K562 (cell line): ENCODE data around the gene LACTB. TPM values are rescaled to one million over a fixed set of nuclear protein-coding genes. Genes with fewer than 3 reads are reported as not detected.

Experiments used
- ATAC-seq: fragments of 200-7000 bp; cut with Tn5 transposase; 3 replicates; pipeline ENCODE4 v1.9.1; 2020; ENCODE audit warnings: moderate library complexity
- BruUV-seq: library from RNA; stranded (reverse); fragments of 400-500 nt; replicated peaks from 2 replicates; lab custom pipeline; 2021; lab: Mats Ljungman, UMichigan
- CTCF ChIA-PET: fragments of 300-600 bp; formaldehyde crosslinking; extraction: SDS; loops from one replicate; lab custom pipeline; 2021; ENCODE audit warnings: low intra/inter-chr PET ratio; lab: Yijun Ruan, JAX
- POLR2A ChIA-PET: fragments of 300-600, 350-650 bp; sonication (Branson Sonifier 250); formaldehyde crosslinking; extraction: SDS; loops from one replicate; lab custom pipeline; 2021; ENCODE audit warnings: antibody characterized with exemption, inconsistent platforms; lab: Yijun Ruan, JAX
- DNase-seq, 4 experiments: peaks; one replicate each; pipeline versions ENCODE4 v3.0.0 to v3.0.0-alpha.2; 2011 to 2018; ENCODE audit warnings: low spot score in 3 of 4, mixed read lengths in 3 of 4; ENCODE audit errors: extremely low read depth in 1 of 4
- FAIRE-seq: peaks from 2 replicates; lab custom pipeline; 2011; peaks lifted over from hg19 to GRCh38; lab: Jason Lieb, UNC
- H2AFZ ChIP-seq: 2 replicates; pipeline ENCODE4 v1.6.0; 2011; ENCODE audit warnings: low read depth, low read length, control low read depth, inconsistent platforms
- H3K27ac ChIP-seq: fragments of 200-600 bp; 3 replicates; pipeline ENCODE4 v1.8.0; 2011; ENCODE audit warnings: low read depth, mild to moderate bottlenecking, control low read depth, inconsistent platforms, low read length, moderate library complexity, mixed read lengths; ENCODE audit errors: extremely low read depth
- H3K27me3 ChIP-seq, 2 experiments: fragments of 300-600 bp in 1 of 2; 2 replicates in 1 of 2; 3 replicates in 1 of 2; pipeline versions ENCODE4 v1.6.0 to v1.8.0; 2011; ENCODE audit warnings: inconsistent platforms in 2 of 2, low read length in 2 of 2, mild to moderate bottlenecking in 1 of 2, mixed read lengths in 1 of 2, moderate library complexity in 1 of 2; ENCODE audit not compliant: control insufficient read depth in 2 of 2, insufficient read depth in 2 of 2
- H3K36me3 ChIP-seq: fragments of 300-600 bp; 3 replicates; pipeline ENCODE4 v1.8.0; 2011; ENCODE audit warnings: mild to moderate bottlenecking, low read length, inconsistent platforms; ENCODE audit not compliant: control insufficient read depth, insufficient read depth
- H3K4me1 ChIP-seq, 2 experiments: fragments of 200-600 bp in 1 of 2; replicated peaks in 1 of 2; 2 replicates in 1 of 2; 3 replicates in 1 of 2; pipeline versions ENCODE4 v1.5.1 to v1.8.0; 2011; ENCODE audit warnings: inconsistent platforms in 2 of 2, low read length in 2 of 2, mild to moderate bottlenecking in 1 of 2, mixed read lengths in 1 of 2, moderate library complexity in 1 of 2; ENCODE audit not compliant: control insufficient read depth in 2 of 2, insufficient read depth in 2 of 2
- H3K4me2 ChIP-seq: 2 replicates; pipeline ENCODE4 v1.6.1; 2011; ENCODE audit warnings: low read length, control low read depth, inconsistent platforms, mixed read lengths; ENCODE audit not compliant: insufficient read depth
- H3K4me3 ChIP-seq: fragments of 200-600 bp; sonication (generic), shearing (Covaris generic); 2 replicates; pipeline ENCODE4 v1.5.1; 2016; ENCODE audit warnings: control low read depth, inconsistent platforms
- H3K79me2 ChIP-seq: fragments of 200-600 bp; 3 replicates; pipeline ENCODE4 v1.8.0; 2011; ENCODE audit warnings: low read length, inconsistent platforms; ENCODE audit not compliant: control insufficient read depth, insufficient read depth
- H3K9ac ChIP-seq, 2 experiments: 2 replicates each; pipeline versions ENCODE4 v1.6.0 to v1.6.1; 2011; ENCODE audit warnings: low read depth in 2 of 2, low read length in 2 of 2, control low read depth in 1 of 2, inconsistent platforms in 1 of 2, mild to moderate bottlenecking in 1 of 2, mixed read lengths in 1 of 2; ENCODE audit not compliant: insufficient read depth in 1 of 2
- H3K9me1 ChIP-seq: one replicate; pipeline ENCODE4 v1.6.0; 2011; ENCODE audit warnings: inconsistent platforms, mild to moderate bottlenecking, low read length, moderate library complexity; ENCODE audit not compliant: control insufficient read depth, insufficient read depth
- H3K9me3 ChIP-seq: replicated peaks from 2 replicates; pipeline ENCODE4 v1.5.1; 2011; ENCODE audit warnings: low read depth, low read length, inconsistent platforms; ENCODE audit not compliant: control insufficient read depth, insufficient read depth
- H4K20me1 ChIP-seq: replicated peaks from 2 replicates; pipeline ENCODE4 v1.6.1; 2011; ENCODE audit warnings: low read length, inconsistent platforms, mixed read lengths; ENCODE audit not compliant: control insufficient read depth, insufficient read depth
- WGBS: fragments of 100-300 bp; shearing (Covaris generic); methylation state at CpG from one replicate; pipeline ENCODE4 v1.1.6; 2016; ENCODE audit warnings: low coverage, mixed read lengths; ENCODE audit not compliant: insufficient coverage; ENCODE audit errors: missing lambda C conversion rate; 5-methylcytosine and 5-hydroxymethylcytosine counted together
- in situ Hi-C: fragments of 300-500 bp; cut with MboI; formaldehyde crosslinking; loops from 4 replicates; pipeline ENCODE4 v1.15.0; 2018; ENCODE audit warnings: inconsistent platforms, mixed read lengths
- intact Hi-C: fragments of 100-400 bp; cut with micrococcal nuclease; formaldehyde crosslinking; loops from 2 replicates; pipeline ENCODE4 v1.14.2; 2022
- polyA plus RNA-seq, 8 experiments: library from polyadenylated mRNA; depleted of rRNA in 4 of 8; stranded (reverse) in 5 of 8; unstranded in 3 of 8; fragments of >200 nt; fragmentation: Nextera tagmentation in 2 of 8; fragmentation: Illumina TruSeq in 1 of 8; extraction: Ambion mirVana in 2 of 8; extraction: Trizol in 1 of 8; gene quantifications; 2 replicates each; pipeline versions ENCODE4 v1.2.1 to v1.2.3, GENCODE V29; 2011 to 2014; ENCODE audit warnings: inconsistent platforms in 1 of 8, missing spikeins in 1 of 8
- total RNA-seq, 7 experiments: library from RNA; depleted of rRNA in 6 of 7; stranded (reverse); fragments of >200 nt in 6 of 7; fragmentation: Illumina TruSeq in 2 of 7; extraction: Trizol in 2 of 7; gene quantifications; 2 replicates each; pipeline versions ENCODE4 v1.2.1 to v1.2.3, GENCODE V29; 2011 to 2021; ENCODE audit warnings: low replicate concordance in 1 of 7
- TF ChIP-seq, protein P1 (sequence below): sonication (generic); formaldehyde crosslinking; IDR thresholded peaks from 2 replicates; pipeline ENCODE4 v1.8.1; 2023; ENCODE audit warnings: mild to moderate bottlenecking, missing genetic modification reagents
- TF ChIP-seq, protein P2 (sequence below), 2 experiments: IDR thresholded peaks; 2 replicates each; pipeline ENCODE4 v1.6.1; 2011; ENCODE audit warnings: borderline replicate concordance in 1 of 2, control low read depth in 1 of 2, low read depth in 1 of 2, low read length in 1 of 2, mild to moderate bottlenecking in 1 of 2, mixed read lengths in 1 of 2, moderate library complexity in 1 of 2; ENCODE audit not compliant: insufficient read depth in 1 of 2, insufficient read length in 1 of 2, poor library complexity in 1 of 2, severe bottlenecking in 1 of 2; ENCODE audit errors: extremely low read depth in 1 of 2
- TF ChIP-seq, protein P3 (sequence below), 2 experiments: fragments of 450-650 bp in 1 of 2; sonication (generic) in 1 of 2; formaldehyde crosslinking in 1 of 2; IDR thresholded peaks in 1 of 2; conservative IDR thresholded peaks in 1 of 2; 2 replicates each; pipeline versions ENCODE4 v1.6.1 to v1.8.1; 2016 to 2023; ENCODE audit warnings: mild to moderate bottlenecking in 2 of 2, moderate library complexity in 2 of 2, inconsistent platforms in 1 of 2, missing genetic modification reagents in 1 of 2

Gene LACTB
- total and polyA plus RNA-seq, 9 of the 15 experiments (the other 6 are each of a cell fraction or from before 2014, with no cell fraction given), result 3.1 to 15.5 (median 9.8) TPM

DNA sequence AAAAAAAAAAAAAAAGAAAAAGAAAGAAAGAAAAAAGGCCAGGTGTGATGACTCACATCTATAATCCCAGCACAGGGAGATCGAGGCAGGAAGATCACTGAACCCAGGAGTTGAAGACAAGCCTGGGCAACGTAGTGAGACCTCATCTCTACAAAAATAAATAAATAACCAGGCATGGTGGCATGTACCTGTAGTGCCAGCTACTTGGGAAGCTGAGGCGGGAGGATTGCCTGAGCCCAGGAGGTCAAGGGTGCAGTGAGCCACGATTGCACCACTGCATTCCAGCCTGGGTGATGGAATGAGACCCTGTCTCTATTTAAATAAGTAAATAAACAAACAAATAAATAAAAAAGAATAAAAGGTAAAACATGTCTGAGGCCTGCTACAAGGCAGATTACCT, 39.3 kb upstream of the LACTB start:
- H3K4me3 ChIP-seq, result no peak overlapping the region
- ChIA-PET CTCF (no interaction called here), POLR2A (interaction anchor here (1.4 kb wide), 1 partner anchor 14 kb away, joined by 4 read pairs; no protein-coding TSS in a partner anchor)
- no TSS peak for BruUV-seq
- H3K9me3 ChIP-seq, result no peaks in the 10 kb centered on the region
- WGBS, result 42% methylated on average over 3 of the region's 4 CpGs
- no peak overlapping the region for H3K9ac ChIP-seq
- no peaks in the 10 kb centered on the region for H4K20me1 ChIP-seq
- H2AFZ ChIP-seq, result no peak overlapping the region
- H3K4me2 ChIP-seq, result no peak overlapping the region
- ATAC-seq (no peak), FAIRE-seq (no peak), DNase-seq (no peak)
- TF ChIP-seq, protein P1, sequence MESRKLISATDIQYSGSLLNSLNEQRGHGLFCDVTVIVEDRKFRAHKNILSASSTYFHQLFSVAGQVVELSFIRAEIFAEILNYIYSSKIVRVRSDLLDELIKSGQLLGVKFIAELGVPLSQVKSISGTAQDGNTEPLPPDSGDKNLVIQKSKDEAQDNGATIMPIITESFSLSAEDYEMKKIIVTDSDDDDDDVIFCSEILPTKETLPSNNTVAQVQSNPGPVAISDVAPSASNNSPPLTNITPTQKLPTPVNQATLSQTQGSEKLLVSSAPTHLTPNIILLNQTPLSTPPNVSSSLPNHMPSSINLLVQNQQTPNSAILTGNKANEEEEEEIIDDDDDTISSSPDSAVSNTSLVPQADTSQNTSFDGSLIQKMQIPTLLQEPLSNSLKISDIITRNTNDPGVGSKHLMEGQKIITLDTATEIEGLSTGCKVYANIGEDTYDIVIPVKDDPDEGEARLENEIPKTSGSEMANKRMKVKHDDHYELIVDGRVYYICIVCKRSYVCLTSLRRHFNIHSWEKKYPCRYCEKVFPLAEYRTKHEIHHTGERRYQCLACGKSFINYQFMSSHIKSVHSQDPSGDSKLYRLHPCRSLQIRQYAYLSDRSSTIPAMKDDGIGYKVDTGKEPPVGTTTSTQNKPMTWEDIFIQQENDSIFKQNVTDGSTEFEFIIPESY, result no peak
- TF ChIP-seq, protein P2, sequence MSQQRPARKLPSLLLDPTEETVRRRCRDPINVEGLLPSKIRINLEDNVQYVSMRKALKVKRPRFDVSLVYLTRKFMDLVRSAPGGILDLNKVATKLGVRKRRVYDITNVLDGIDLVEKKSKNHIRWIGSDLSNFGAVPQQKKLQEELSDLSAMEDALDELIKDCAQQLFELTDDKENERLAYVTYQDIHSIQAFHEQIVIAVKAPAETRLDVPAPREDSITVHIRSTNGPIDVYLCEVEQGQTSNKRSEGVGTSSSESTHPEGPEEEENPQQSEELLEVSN (IDR thresholded peaks at IDR 0.05; ENCODE audit: borderline replicate concordance in 1 of 2, extremely low read depth in 1 of 2, insufficient read depth in 1 of 2, insufficient read length in 1 of 2, low read depth in 1 of 2, low read length in 1 of 2, poor library complexity in 1 of 2, severe bottlenecking in 1 of 2), result no peak
- TF ChIP-seq, protein P3, sequence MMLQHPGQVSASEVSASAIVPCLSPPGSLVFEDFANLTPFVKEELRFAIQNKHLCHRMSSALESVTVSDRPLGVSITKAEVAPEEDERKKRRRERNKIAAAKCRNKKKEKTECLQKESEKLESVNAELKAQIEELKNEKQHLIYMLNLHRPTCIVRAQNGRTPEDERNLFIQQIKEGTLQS (IDR thresholded peaks at IDR 0.05), result no peak
- TF ChIP-seq, protein P3 (CRISPR knock-in tag; conservative IDR thresholded peaks at IDR 0.05), result no peak
- no peaks in the 10 kb centered on the region for H3K79me2 ChIP-seq
- H3K27me3 ChIP-seq, result no peaks in the 10 kb centered on the region
- in situ Hi-C loops, result loop anchor here (5.0 kb wide), 1 partner anchor 35 kb away; no protein-coding TSS in a partner anchor
- no peaks in the 10 kb centered on the region for H3K36me3 ChIP-seq
- no peak overlapping the region for H3K27ac ChIP-seq
- intact Hi-C loops, result no loop called here
- no peaks in the 10 kb centered on the region for H3K9me1 ChIP-seq
- peaks cover 7 to 18% of the 10 kb centered on the region in 2 experiments; a peak in 3 of 5 replicates for H3K4me1 ChIP-seq
